HT1080 (cell line): ENCODE results near the gene GTF2F2. TPM values are rescaled to one million over a fixed set of nuclear protein-coding genes. Genes with fewer than 3 reads are reported as not detected.
A peak's percentile ranks its signal among the peaks of the same experiment; 100 is the strongest.
"Not testable (repeated sequence)": the region's sequence is repeated elsewhere in the genome, so short reads cannot be mapped to it uniquely, and the experiment has no call there.

ENCODE experiments used
- DNase-seq: peaks from one replicate; pipeline ENCODE4 v3.0.0-alpha.2; 2015; ENCODE audit warnings: low read depth
- total RNA-seq: library from RNA; depleted of rRNA; stranded (reverse); fragments of >200 nt; shearing (Covaris generic); gene quantifications from 2 replicates; pipeline ENCODE4 v1.2.3, GENCODE V29; 2014

Gene GTF2F2
- total RNA-seq, 1 experiment from 2014 or later: 55.2 TPM

- DNase-seq: peak; percentile 91
Measured at GRCh38 chr13:45178349-45179162, 58.2 kb downstream of the GTF2F2 start.

- no peak for DNase-seq
Measured at GRCh38 chr13:45179428-45179827, 59.1 kb downstream of the GTF2F2 start.

- DNase-seq: no peak
Measured at GRCh38 chr13:45180303-45180702, 60.0 kb downstream of the GTF2F2 start.

- peak; percentile 38 for DNase-seq
Measured at GRCh38 chr13:45180713-45181601, 60.6 kb downstream of the GTF2F2 start.

- DNase-seq: no peak
Measured at GRCh38 chr13:45184693-45185092, 64.4 kb downstream of the GTF2F2 start.

- DNase-seq: no peak
Measured at GRCh38 chr13:45185286-45185685, 65.0 kb downstream of the GTF2F2 start.

- not testable (repeated sequence) for DNase-seq
Measured at GRCh38 chr13:45189077-45189476, 68.8 kb downstream of the GTF2F2 start.

GRCh38 chr13:45189511-45189910 is 69.2 kb downstream of the GTF2F2 start:
- DNase-seq: peak; percentile 99

- DNase-seq: no peak
Measured at GRCh38 chr13:45191874-45192273, 71.6 kb downstream of the GTF2F2 start.

GRCh38 chr13:45194081-45194939 is 74.0 kb downstream of the GTF2F2 start:
- DNase-seq: no peak

GRCh38 chr13:45195421-45195820 is 75.1 kb downstream of the GTF2F2 start:
- DNase-seq: no peak

- no peak for DNase-seq
Measured at GRCh38 chr13:45196096-45196495, 75.8 kb downstream of the GTF2F2 start.

- peak; percentile 95 for DNase-seq
Measured at GRCh38 chr13:45196622-45197021, 76.3 kb downstream of the GTF2F2 start.

- no peak for DNase-seq
Measured at GRCh38 chr13:45198041-45198440, 77.7 kb downstream of the GTF2F2 start.

GRCh38 chr13:45198924-45199323 is 78.6 kb downstream of the GTF2F2 start:
- DNase-seq: no peak

GRCh38 chr13:45199711-45200110 is 79.4 kb downstream of the GTF2F2 start:
- no peak for DNase-seq

GRCh38 chr13:45200701-45201232 is 80.5 kb downstream of the GTF2F2 start, which contains the start of gene KCTD4:
Gene KCTD4 (minus strand): TSS chr13:45201045. CDS start chr13:45194567, 6,478 bp downstream.
- no peak for DNase-seq

GRCh38 chr13:45205124-45205523 is 84.8 kb downstream of the GTF2F2 start:
- DNase-seq: peak; percentile 40

GRCh38 chr13:45206340-45206739 is 86.0 kb downstream of the GTF2F2 start:
- DNase-seq: peak; percentile 96

GRCh38 chr13:45207319-45207718 is 87.0 kb downstream of the GTF2F2 start:
- DNase-seq: no peak

GRCh38 chr13:45208132-45208531 is 87.8 kb downstream of the GTF2F2 start:
- DNase-seq: no peak
